Osteocyte (in vitro differentiated cells): ENCODE data around the gene SNX20. TPM values are rescaled to one million over a fixed set of nuclear protein-coding genes. Genes with fewer than 3 reads are reported as not detected.

Experiments used
- DNase-seq: peaks from one replicate; pipeline ENCODE4 v3.0.0; 2021; ENCODE audit warnings: mixed read lengths; ENCODE audit not compliant: unreplicated experiment; ENCODE audit errors: extremely low spot score
- H3K27ac Mint-ChIP-seq: one replicate; pipeline ENCODE4 v1.8.0; 2021; ENCODE audit warnings: mild to moderate bottlenecking, mixed read lengths; ENCODE audit not compliant: unreplicated experiment
- H3K27me3 Mint-ChIP-seq: one replicate; pipeline ENCODE4 v1.8.0; 2021; ENCODE audit warnings: mixed read lengths; ENCODE audit not compliant: unreplicated experiment
- H3K36me3 Mint-ChIP-seq: one replicate; pipeline ENCODE4 v1.8.0; 2021; ENCODE audit warnings: mixed read lengths; ENCODE audit not compliant: unreplicated experiment
- H3K4me1 Mint-ChIP-seq: one replicate; pipeline ENCODE4 v1.8.0; 2021; ENCODE audit warnings: mixed read lengths; ENCODE audit not compliant: unreplicated experiment
- H3K4me3 Mint-ChIP-seq: one replicate; pipeline ENCODE4 v1.8.0; 2021; ENCODE audit warnings: mild to moderate bottlenecking, moderate library complexity, mixed read lengths; ENCODE audit not compliant: unreplicated experiment
- H3K9me3 Mint-ChIP-seq: one replicate; pipeline ENCODE4 v1.8.0; 2021; ENCODE audit warnings: mixed read lengths; ENCODE audit not compliant: unreplicated experiment
- total RNA-seq: library from RNA; stranded (reverse); gene quantifications from 2 replicates; pipeline ENCODE4 v1.2.1, GENCODE V29; 2021
- TF ChIP-seq, protein P1 (sequence below): fragments of 200-600 bp; sonication (generic); IDR thresholded peaks from 2 replicates; pipeline ENCODE4 v1.5.0; 2021; ENCODE audit warnings: antibody characterized with exemption, mild to moderate bottlenecking, moderate library complexity

Gene SNX20
- total RNA-seq, 1 donor from 2014 or later, result not detected

DNA sequence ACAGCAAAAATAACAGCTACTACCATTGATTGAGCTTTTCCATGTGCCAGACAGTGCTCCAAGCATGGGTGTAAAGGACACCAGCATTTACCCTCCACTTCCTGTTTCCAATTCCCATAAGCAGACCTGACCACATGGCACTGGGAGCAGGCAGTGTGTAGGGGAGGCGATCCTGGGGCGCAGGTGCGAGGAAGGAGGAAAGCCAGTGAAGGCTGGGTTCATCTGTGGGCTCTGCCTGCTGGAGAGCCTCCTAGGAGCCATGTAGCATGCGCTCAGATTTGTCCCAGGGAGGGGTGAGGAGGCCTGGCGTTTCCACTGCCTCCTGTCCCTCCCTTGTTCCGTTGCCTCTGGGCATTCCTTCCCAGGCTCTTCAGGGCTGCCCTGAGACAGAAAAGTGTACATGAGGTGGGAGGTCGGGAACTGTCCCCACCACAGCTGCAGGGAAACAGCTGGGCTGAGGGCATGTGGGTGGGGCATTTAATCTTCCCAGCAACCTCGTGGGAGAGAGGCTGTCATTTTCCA, 56.6 kb downstream of the SNX20 start:
- TF ChIP-seq, protein P1, sequence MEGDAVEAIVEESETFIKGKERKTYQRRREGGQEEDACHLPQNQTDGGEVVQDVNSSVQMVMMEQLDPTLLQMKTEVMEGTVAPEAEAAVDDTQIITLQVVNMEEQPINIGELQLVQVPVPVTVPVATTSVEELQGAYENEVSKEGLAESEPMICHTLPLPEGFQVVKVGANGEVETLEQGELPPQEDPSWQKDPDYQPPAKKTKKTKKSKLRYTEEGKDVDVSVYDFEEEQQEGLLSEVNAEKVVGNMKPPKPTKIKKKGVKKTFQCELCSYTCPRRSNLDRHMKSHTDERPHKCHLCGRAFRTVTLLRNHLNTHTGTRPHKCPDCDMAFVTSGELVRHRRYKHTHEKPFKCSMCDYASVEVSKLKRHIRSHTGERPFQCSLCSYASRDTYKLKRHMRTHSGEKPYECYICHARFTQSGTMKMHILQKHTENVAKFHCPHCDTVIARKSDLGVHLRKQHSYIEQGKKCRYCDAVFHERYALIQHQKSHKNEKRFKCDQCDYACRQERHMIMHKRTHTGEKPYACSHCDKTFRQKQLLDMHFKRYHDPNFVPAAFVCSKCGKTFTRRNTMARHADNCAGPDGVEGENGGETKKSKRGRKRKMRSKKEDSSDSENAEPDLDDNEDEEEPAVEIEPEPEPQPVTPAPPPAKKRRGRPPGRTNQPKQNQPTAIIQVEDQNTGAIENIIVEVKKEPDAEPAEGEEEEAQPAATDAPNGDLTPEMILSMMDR, result no peak
- Mint-ChIP-seq H3K4me3 (no peak overlapping the region), H3K27me3 (peaks cover 6% of the 10 kb centered on the region), H3K4me1 (no peaks in the 10 kb centered on the region), H3K36me3 (no peaks in the 10 kb centered on the region), H3K9me3 (no peaks in the 10 kb centered on the region), H3K27ac (no peak overlapping the region)
- no peak for DNase-seq

GRCh38 chr16:50622643-50623369, 58.3 kb downstream of the SNX20 start:
- Mint-ChIP-seq H3K4me3 (no peak overlapping the region), H3K9me3 (no peaks in the 10 kb centered on the region), H3K27me3 (peaks cover 2% of the 10 kb centered on the region), H3K36me3 (no peaks in the 10 kb centered on the region), H3K27ac (no peak overlapping the region), H3K4me1 (no peaks in the 10 kb centered on the region)
- DNase-seq, result no peak
- TF ChIP-seq, protein P1, result no peak

GRCh38 chr16:50622029-50622428, 59.1 kb downstream of the SNX20 start:
- TF ChIP-seq, protein P1, result no peak
- peaks cover 2% of the 10 kb centered on the region for H3K27me3 Mint-ChIP-seq
- no peak for DNase-seq
- H3K9me3 Mint-ChIP-seq, result no peaks in the 10 kb centered on the region
- no peak overlapping the region for H3K4me3 Mint-ChIP-seq
- peaks cover 4% of the 10 kb centered on the region for H3K4me1 Mint-ChIP-seq
- H3K36me3 Mint-ChIP-seq, result no peaks in the 10 kb centered on the region
- H3K27ac Mint-ChIP-seq, result no peak overlapping the region

Other genes starting within 250 kb of the SNX20 start
- 0.43 and 0.63 TPM in 2 replicates for gene NKD1, start 132.9 kb downstream of the SNX20 start, total RNA-seq
- not detected in 2 replicates for gene NOD2, start 12.3 kb upstream of the SNX20 start, total RNA-seq
- 26.7 and 27.8 TPM in 2 replicates for gene CYLD, start 60.8 kb upstream of the SNX20 start, total RNA-seq